Measurements from ENCODE around the gene HMCN2.
A peak's percentile ranks its signal among the peaks of the same experiment; 100 is the strongest.

DNA sequence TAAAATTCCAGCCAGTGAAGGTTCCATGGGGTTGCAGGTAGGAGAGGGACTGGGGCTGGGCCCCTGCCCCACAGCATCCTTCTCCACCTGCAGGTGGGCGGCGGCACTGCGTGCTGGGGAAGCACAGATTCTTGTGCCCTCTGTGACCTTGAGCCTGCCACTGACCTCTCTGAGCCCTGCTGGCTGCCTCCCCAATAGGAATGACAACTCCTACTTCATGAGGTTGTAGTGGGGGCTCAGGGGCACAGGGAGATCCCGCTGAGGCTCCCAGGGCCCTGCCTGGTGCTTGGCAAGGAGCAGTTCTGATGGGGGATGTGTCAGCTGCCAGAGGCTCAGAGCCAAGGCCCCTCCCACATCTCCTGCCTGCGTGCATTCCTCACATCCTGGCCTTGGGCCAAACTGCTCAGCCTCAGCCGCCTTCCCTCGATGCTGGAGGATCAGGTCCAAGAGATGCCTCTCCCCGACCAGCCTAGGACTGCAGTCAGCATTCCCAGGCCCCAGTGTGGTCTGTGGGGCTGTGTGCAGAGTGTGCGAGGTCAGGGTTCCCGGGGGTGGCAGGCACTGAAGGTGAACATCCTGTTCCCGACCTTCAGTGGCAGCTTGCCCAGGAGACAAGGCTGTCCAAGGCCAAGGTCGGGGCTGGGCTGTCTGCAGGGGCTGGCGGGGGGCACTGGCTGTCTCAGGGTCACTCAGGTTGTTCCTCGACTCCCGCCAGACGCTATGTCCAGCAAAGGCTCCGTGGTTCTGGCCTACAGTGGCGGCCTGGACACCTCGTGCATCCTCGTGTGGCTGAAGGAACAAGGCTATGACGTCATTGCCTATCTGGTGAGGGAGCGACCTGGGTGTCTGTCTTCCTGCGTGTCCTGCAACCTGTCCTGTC is 186.2 kb downstream of the HMCN2 start:
- TF ChIP-seq POLR2AphosphoS5 (IDR thresholded peaks at IDR 0.05) (peak; percentile 32 to 65 (median 58)), POLR2A (IDR thresholded peaks at IDR 0.05) (no peak), EP300 (IDR thresholded peaks at IDR 0.05) (no peak)
- TF ChIP-seq, protein P1, sequence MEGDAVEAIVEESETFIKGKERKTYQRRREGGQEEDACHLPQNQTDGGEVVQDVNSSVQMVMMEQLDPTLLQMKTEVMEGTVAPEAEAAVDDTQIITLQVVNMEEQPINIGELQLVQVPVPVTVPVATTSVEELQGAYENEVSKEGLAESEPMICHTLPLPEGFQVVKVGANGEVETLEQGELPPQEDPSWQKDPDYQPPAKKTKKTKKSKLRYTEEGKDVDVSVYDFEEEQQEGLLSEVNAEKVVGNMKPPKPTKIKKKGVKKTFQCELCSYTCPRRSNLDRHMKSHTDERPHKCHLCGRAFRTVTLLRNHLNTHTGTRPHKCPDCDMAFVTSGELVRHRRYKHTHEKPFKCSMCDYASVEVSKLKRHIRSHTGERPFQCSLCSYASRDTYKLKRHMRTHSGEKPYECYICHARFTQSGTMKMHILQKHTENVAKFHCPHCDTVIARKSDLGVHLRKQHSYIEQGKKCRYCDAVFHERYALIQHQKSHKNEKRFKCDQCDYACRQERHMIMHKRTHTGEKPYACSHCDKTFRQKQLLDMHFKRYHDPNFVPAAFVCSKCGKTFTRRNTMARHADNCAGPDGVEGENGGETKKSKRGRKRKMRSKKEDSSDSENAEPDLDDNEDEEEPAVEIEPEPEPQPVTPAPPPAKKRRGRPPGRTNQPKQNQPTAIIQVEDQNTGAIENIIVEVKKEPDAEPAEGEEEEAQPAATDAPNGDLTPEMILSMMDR (IDR thresholded peaks at IDR 0.05) = peak in 3 of 7 experiments; percentile 26 to 29 (median 28)

All from stomach (tissue), 4 donors.